Gastroesophageal sphincter (tissue), 3 donors: ENCODE results near the gene MXRA8.

Experiments used
- CTCF ChIP-seq, 4 experiments: fragments of 200-600 bp in 2 of 4; fragments of 450-650 bp in 2 of 4; sonication (generic) in 1 of 4; IDR thresholded peaks; one replicate each; pipeline ENCODE4 v1.5.1; 2017 to 2019; ENCODE audit warnings: antibody characterized with exemption in 4 of 4, mild to moderate bottlenecking in 2 of 4, moderate library complexity in 2 of 4
- POLR2A ChIP-seq, 2 donors: fragments of 450-650 bp; IDR thresholded peaks; one replicate each; pipeline ENCODE4 v1.6.1; 2017; ENCODE audit warnings: antibody characterized with exemption in 2 of 2, mild to moderate bottlenecking in 2 of 2, moderate library complexity in 1 of 2
- POLR2AphosphoS5 ChIP-seq: sonication (generic); formaldehyde crosslinking; IDR thresholded peaks from one replicate; pipeline ENCODE4 v1.6.1; 2017; ENCODE audit warnings: antibody characterized with exemption

- no peak for TF ChIP-seq POLR2A (IDR thresholded peaks at IDR 0.05)
- no peak for TF ChIP-seq CTCF (IDR thresholded peaks at IDR 0.05)
- no peak for TF ChIP-seq POLR2AphosphoS5
Observed at GRCh38 chr1:1306661-1307260, 51.6 kb downstream of the MXRA8 start.
